Esophagus squamous epithelium (tissue), 5 donors: ENCODE data around the gene PRKAR1B. TPM values are rescaled to one million over a fixed set of nuclear protein-coding genes. Genes with fewer than 3 reads are reported as not detected.

Source experiments
- DNase-seq: peaks from one replicate; lab custom pipeline; 2025; lab: John Stamatoyannopoulos, UW
- H3K27ac ChIP-seq, 4 donors: fragments of 200-600 bp; sonication (generic); one replicate each; pipeline ENCODE4 v1.5.1; 2016 to 2019; ENCODE audit warnings: mild to moderate bottlenecking in 1 of 4
- H3K27me3 ChIP-seq, 4 donors: fragments of 200-600 bp; sonication (generic); 1 replicate in 3 of 4; 2 replicates in 1 of 4; pipeline versions ENCODE4 v1.5.1 to v1.6.0; 2017 to 2021; ENCODE audit warnings: antibody characterized with exemption in 1 of 4
- H3K36me3 ChIP-seq, 3 donors: fragments of 200-600 bp; sonication (generic); one replicate each; pipeline ENCODE4 v1.5.1; 2016 to 2019
- H3K4me1 ChIP-seq, 3 donors: fragments of 200-600 bp; sonication (generic); one replicate each; pipeline ENCODE4 v1.5.1; 2017 to 2019
- H3K4me3 ChIP-seq, 4 donors: fragments of 200-600 bp; sonication (generic); 1 replicate in 3 of 4; 2 replicates in 1 of 4; pipeline ENCODE4 v1.5.1; 2016 to 2019; ENCODE audit warnings: mild to moderate bottlenecking in 2 of 4, moderate library complexity in 1 of 4
- H3K9me3 ChIP-seq, 3 donors: fragments of 200-600 bp; sonication (generic); one replicate each; pipeline ENCODE4 v1.5.1; 2016 to 2019
- POLR2A ChIP-seq, 4 donors: fragments of 450-650 bp; IDR thresholded peaks; one replicate each; pipeline ENCODE4 v1.6.1; 2017; ENCODE audit warnings: antibody characterized with exemption in 4 of 4, mild to moderate bottlenecking in 4 of 4, moderate library complexity in 3 of 4
- WGBS, 2 donors: methylation state at CpG; one replicate each; pipeline ENCODE4 v1.1.5; 2018; 5-methylcytosine and 5-hydroxymethylcytosine counted together
- intact Hi-C: fragments of 100-400 bp; cut with DNase I; formaldehyde crosslinking; loops from one replicate; pipeline ENCODE4 v1.15.0; 2022
- total RNA-seq, 4 donors: library from RNA; depleted of rRNA; stranded (reverse); fragments of >200 nt; gene quantifications; one replicate each; pipeline ENCODE4 v1.1.0, GENCODE V29; 2016
- TF ChIP-seq, protein P1 (sequence below), 6 experiments: fragments of 450-650 bp in 4 of 6; fragments of 200-600 bp in 2 of 6; sonication (generic) in 2 of 6; IDR thresholded peaks; one replicate each; pipeline ENCODE4 v1.5.1; 2016 to 2019; ENCODE audit warnings: antibody characterized with exemption in 6 of 6, mild to moderate bottlenecking in 4 of 6, moderate library complexity in 4 of 6
- donor health status: DM: yes; HTN: yes; CAD: no.

Gene PRKAR1B
- total RNA-seq, 4 donors from 2014 or later = 10.2 to 13.1 (median 12.5) TPM

DNA sequence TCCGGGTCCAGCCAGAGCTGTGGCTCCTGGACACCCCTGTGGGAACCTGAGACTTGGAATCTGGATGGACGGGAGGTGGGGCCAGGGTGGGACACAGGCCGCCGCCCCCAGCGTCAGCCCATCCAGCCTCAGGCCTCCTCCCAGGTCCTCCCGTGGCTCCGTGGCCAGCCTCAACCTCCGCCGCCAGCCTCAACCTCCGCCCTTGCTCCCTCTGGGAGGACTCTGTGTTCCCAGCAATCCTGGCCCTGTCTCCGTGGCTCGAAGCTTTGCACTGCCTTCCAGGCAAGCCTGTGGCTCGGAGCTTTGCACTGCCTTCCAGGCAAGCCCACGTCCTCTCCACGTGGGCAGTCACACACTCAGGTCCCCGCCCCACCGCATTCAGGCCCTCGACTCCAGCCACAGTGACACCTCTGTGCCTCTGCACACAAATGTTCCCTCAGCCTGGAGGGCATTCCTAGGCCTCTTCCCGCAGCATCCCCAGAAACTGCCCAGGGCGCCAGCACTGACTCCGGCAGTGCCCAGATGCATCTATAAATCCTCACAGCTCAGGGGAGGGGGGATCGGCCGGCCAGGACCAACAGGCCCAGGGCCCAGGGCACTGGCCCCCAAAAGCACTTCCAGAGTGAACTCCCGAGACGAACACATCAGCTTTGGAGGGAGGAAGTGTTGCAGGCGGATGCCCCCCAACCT is 162.8 kb downstream of the PRKAR1B start:
- 95 to 96% methylated on average over 6 to 9 of the region's 26 CpGs for WGBS, 2 donors

DNA sequence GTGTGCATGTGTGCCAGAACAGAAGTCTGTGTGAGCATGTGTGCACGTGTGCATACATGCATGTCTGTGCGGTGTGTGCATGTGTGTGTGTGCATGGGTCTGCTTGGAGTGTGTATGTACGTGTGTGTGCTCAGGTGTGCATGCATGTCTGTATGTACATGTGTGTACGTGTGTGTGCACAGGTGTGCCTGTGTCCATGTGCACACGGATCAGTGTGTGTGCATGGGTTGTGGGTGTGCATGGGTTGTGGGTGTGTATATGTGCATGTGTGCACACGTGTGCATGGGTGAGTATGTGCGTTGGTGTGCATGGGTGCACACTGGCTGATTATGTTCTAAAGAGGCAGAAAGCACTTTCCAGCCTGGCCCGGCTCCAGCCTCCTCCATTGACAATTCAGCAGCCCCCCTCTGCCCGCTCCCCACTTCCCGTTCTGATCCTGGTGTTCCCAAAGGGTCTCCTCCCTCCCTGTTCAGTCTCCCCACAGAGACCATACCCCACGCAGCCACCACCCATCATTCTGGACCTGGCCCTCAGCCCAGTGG is 163.4 kb downstream of the PRKAR1B start:
- Histone ChIP-seq H3K4me3 (no peak overlapping the region), H3K27me3 (no peaks in the 10 kb centered on the region), H3K9me3 (no peaks in the 10 kb centered on the region), H3K27ac (no peak overlapping the region), H3K36me3 (no peaks in the 10 kb centered on the region), H3K4me1 (peaks cover 0 to 7% (median 3%) of the 10 kb centered on the region in 3 donors)
- no peak for DNase-seq
- intact Hi-C loops = no loop called here
- no peak for TF ChIP-seq POLR2A (IDR thresholded peaks at IDR 0.05)
- TF ChIP-seq, protein P1, sequence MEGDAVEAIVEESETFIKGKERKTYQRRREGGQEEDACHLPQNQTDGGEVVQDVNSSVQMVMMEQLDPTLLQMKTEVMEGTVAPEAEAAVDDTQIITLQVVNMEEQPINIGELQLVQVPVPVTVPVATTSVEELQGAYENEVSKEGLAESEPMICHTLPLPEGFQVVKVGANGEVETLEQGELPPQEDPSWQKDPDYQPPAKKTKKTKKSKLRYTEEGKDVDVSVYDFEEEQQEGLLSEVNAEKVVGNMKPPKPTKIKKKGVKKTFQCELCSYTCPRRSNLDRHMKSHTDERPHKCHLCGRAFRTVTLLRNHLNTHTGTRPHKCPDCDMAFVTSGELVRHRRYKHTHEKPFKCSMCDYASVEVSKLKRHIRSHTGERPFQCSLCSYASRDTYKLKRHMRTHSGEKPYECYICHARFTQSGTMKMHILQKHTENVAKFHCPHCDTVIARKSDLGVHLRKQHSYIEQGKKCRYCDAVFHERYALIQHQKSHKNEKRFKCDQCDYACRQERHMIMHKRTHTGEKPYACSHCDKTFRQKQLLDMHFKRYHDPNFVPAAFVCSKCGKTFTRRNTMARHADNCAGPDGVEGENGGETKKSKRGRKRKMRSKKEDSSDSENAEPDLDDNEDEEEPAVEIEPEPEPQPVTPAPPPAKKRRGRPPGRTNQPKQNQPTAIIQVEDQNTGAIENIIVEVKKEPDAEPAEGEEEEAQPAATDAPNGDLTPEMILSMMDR (IDR thresholded peaks at IDR 0.05) = no peak
- WGBS, 2 donors = 91 to 93% methylated on average over 10 to 11 of the region's 11 CpGs

More for the DNA sequence above, 162.8 kb downstream of the PRKAR1B start:
- H3K27me3 ChIP-seq = no peaks in the 10 kb centered on the region
- no peak overlapping the region for H3K27ac ChIP-seq
- no peaks in the 10 kb centered on the region for H3K9me3 ChIP-seq
- intact Hi-C loops = no loop called here
- H3K4me3 ChIP-seq = no peak overlapping the region
- peaks cover 0 to 8% (median 3%) of the 10 kb centered on the region in 3 donors for H3K4me1 ChIP-seq
- TF ChIP-seq, protein P1 (IDR thresholded peaks at IDR 0.05) = no peak
- TF ChIP-seq POLR2A (IDR thresholded peaks at IDR 0.05) = no peak
- H3K36me3 ChIP-seq = no peaks in the 10 kb centered on the region
- no peak for DNase-seq

DNA sequence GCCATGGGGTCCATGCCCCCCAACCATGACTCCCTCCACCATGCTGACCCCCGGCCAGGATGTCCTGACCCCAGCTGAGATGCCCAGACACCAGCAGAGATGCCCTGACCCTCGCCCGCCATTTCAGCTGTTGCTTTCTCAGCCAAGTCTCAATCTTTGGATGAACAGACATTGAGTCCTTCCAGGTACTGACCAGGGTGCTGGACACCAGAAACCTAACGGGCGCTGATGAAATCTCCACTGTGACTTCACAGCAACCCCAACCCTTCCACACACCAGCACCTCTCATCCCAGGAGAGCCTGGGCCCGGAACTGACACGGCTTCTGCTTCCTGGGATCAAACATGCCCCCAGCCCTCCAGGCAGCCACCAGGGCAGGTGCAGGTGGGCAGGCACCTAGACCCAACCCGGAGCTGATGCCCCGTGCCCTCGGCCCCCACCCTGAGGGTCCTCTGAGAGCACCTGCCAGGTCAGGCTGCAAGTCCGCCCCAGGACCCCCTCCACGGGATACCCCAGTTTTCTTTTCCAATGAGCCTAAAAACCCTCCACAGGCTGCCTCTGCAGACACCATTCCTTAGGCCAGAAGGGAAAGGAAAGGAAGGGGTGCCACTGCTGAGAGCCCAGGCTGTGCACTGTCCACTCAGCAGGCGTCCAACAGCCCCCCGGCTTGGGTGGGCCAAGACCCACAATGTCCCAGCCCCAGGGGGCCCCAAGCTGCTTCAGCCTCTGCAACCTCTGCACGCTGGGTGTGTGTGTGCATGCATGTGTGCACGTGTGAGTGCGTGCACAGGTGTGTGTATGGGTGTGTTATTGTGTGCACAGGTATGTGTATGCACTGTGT is 164.1 kb downstream of the PRKAR1B start:
- Histone ChIP-seq H3K9me3 (no peaks in the 10 kb centered on the region), H3K27ac (no peak overlapping the region), H3K36me3 (no peaks in the 10 kb centered on the region), H3K4me3 (no peak overlapping the region), H3K4me1 (peaks cover 0 to under 1% (median 0%) of the 10 kb centered on the region in 3 donors), H3K27me3 (no peaks in the 10 kb centered on the region)
- TF ChIP-seq, protein P1 (IDR thresholded peaks at IDR 0.05) = no peak
- TF ChIP-seq POLR2A (IDR thresholded peaks at IDR 0.05) = no peak
- WGBS, 2 donors = 69 to 88% methylated on average over 4 to 14 of the region's 17 CpGs
- intact Hi-C loops = no loop called here
- DNase-seq = no peak

DNA sequence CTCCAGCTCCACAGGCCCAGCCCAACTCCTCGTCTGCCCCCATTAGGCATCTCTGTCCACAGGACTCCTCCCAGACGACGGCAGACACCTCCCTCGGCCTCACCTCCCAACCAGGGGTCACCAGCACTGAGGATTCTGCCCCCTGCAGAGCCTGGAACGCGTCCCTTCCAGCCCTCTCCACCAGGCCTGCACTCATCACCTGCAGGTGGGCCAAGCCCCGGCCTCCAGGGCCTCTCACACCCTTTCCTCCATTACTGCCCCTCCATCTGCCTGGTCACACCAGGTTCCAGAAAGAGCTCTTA is 164.8 kb downstream of the PRKAR1B start:
- no peaks in the 10 kb centered on the region for H3K9me3 ChIP-seq
- intact Hi-C loops = no loop called here
- H3K4me3 ChIP-seq = no peak overlapping the region
- DNase-seq = no peak
- no peaks in the 10 kb centered on the region for H3K4me1 ChIP-seq
- WGBS, 2 donors = 93 to 100% methylated on average over 1 to 7 of the region's 7 CpGs
- H3K36me3 ChIP-seq = no peaks in the 10 kb centered on the region
- no peak overlapping the region for H3K27ac ChIP-seq
- TF ChIP-seq, protein P1 (IDR thresholded peaks at IDR 0.05) = no peak
- no peak for TF ChIP-seq POLR2A (IDR thresholded peaks at IDR 0.05)
- H3K27me3 ChIP-seq = no peaks in the 10 kb centered on the region
